Fibroblast of lung (primary cell): ENCODE results near the gene GLT6D1. TPM values are rescaled to one million over a fixed set of nuclear protein-coding genes. Genes with fewer than 3 reads are reported as not detected.
"Not testable (repeated sequence)": the region's sequence is repeated elsewhere in the genome, so short reads cannot be mapped to it uniquely, and the experiment has no call there.

Experiments
- DNase-seq, 2 donors: peaks; one replicate each; pipeline versions ENCODE4 v3.0.0 to v3.0.0-alpha.2; 2010; ENCODE audit warnings: low read depth in 2 of 2
- H2AFZ ChIP-seq: 2 replicates; pipeline ENCODE4 v1.5.1; 2012; ENCODE audit warnings: low read length, control low read depth, inconsistent platforms
- H3K27ac ChIP-seq: 2 replicates; pipeline ENCODE4 v1.5.1; 2011; ENCODE audit warnings: low read length, control low read depth; ENCODE audit not compliant: insufficient read depth
- H3K27me3 ChIP-seq: 2 replicates; pipeline ENCODE4 v1.5.1; 2011; ENCODE audit warnings: mild to moderate bottlenecking, low read length; ENCODE audit not compliant: control insufficient read depth, insufficient read depth
- H3K36me3 ChIP-seq: 2 replicates; pipeline ENCODE4 v1.5.1; 2011; ENCODE audit warnings: low read length; ENCODE audit not compliant: control insufficient read depth, insufficient read depth
- H3K4me1 ChIP-seq: 2 replicates; pipeline ENCODE4 v1.5.1; 2011; ENCODE audit warnings: low read length; ENCODE audit not compliant: control insufficient read depth, insufficient read depth; ENCODE audit errors: extremely low read depth
- H3K4me2 ChIP-seq: 2 replicates; pipeline ENCODE4 v1.5.1; 2011; ENCODE audit warnings: low read length, control low read depth; ENCODE audit not compliant: insufficient read depth; ENCODE audit errors: extremely low read depth
- H3K4me3 ChIP-seq, 4 experiments: fragments of 200-600 bp in 1 of 4; sonication (generic) in 1 of 4; replicated peaks in 1 of 4; 2 replicates each; pipeline ENCODE4 v1.5.1; 2011 to 2016; ENCODE audit warnings: low read length in 4 of 4, low read depth in 3 of 4, mild to moderate bottlenecking in 3 of 4, control low read depth in 2 of 4, inconsistent platforms in 1 of 4, mixed read lengths in 1 of 4; ENCODE audit not compliant: insufficient read depth in 1 of 4; ENCODE audit errors: control extremely low read depth in 1 of 4
- H3K79me2 ChIP-seq: 2 replicates; pipeline ENCODE4 v1.5.1; 2012; ENCODE audit warnings: mild to moderate bottlenecking, low read length, inconsistent platforms; ENCODE audit not compliant: control insufficient read depth, insufficient read depth
- H3K9ac ChIP-seq: 2 replicates; pipeline ENCODE4 v1.5.1; 2011; ENCODE audit warnings: mild to moderate bottlenecking, low read length, control low read depth; ENCODE audit not compliant: insufficient read depth
- H3K9me3 ChIP-seq: 2 replicates; pipeline ENCODE4 v1.5.1; 2012; ENCODE audit warnings: low read depth, low read length; ENCODE audit not compliant: control insufficient read depth, insufficient read depth
- H4K20me1 ChIP-seq: 2 replicates; pipeline ENCODE4 v1.5.1; 2011; ENCODE audit warnings: low read length; ENCODE audit not compliant: control insufficient read depth, insufficient read depth; ENCODE audit errors: extremely low read depth
- EZH2 ChIP-seq: IDR thresholded peaks from 2 replicates; pipeline ENCODE4 v1.5.1; 2012; ENCODE audit warnings: low read length, control low read depth, mild to moderate bottlenecking; ENCODE audit errors: missing control alignments
- polyA plus RNA-seq, 2 donors: library from polyadenylated mRNA; depleted of rRNA in 1 of 2; stranded (reverse) in 1 of 2; unstranded in 1 of 2; fragments of >200 nt; gene quantifications; 2 replicates each; pipeline ENCODE4 v1.2.1, GENCODE V29; 2011 to 2012; ENCODE audit warnings: missing spikeins in 1 of 2
- total RNA-seq: library from RNA; depleted of rRNA; stranded (reverse); fragments of >200 nt; gene quantifications from 2 replicates; pipeline ENCODE4 v1.2.1, GENCODE V29; 2014
- TF ChIP-seq, protein P1 (sequence below), 2 donors: IDR thresholded peaks in 1 of 2; conservative IDR thresholded peaks in 1 of 2; 1 replicate in 1 of 2; 2 replicates in 1 of 2; pipeline ENCODE4 v1.5.1; 2011 to 2012; ENCODE audit warnings: low read length in 2 of 2, control low read depth in 1 of 2, inconsistent platforms in 1 of 2, low read depth in 1 of 2, mild to moderate bottlenecking in 1 of 2

Gene GLT6D1
- total and polyA plus RNA-seq, 2 donors (not counting 1 experiment from before 2014, with no cell fraction given) = not detected

DNA sequence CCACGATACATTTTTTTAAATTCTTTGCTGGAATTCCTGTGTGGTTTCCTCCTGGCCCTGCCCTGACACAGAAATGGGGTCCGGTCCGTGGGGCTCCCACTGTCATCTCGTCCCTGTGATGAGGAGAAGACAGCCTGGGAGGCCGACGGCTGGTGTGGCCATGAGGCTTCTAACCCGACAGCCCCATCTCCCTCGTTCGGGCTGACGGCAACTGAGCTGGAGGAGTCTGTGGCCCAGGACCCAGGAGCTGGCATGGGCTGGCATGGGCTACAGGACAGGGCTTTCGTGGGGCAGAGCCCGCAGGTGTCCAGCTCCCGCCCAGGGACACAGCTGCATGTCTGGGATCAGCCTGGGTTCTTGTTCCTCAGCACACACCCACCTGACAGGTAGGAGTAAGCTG lies 37.6 kb upstream of the GLT6D1 start:
- TF ChIP-seq, protein P1, sequence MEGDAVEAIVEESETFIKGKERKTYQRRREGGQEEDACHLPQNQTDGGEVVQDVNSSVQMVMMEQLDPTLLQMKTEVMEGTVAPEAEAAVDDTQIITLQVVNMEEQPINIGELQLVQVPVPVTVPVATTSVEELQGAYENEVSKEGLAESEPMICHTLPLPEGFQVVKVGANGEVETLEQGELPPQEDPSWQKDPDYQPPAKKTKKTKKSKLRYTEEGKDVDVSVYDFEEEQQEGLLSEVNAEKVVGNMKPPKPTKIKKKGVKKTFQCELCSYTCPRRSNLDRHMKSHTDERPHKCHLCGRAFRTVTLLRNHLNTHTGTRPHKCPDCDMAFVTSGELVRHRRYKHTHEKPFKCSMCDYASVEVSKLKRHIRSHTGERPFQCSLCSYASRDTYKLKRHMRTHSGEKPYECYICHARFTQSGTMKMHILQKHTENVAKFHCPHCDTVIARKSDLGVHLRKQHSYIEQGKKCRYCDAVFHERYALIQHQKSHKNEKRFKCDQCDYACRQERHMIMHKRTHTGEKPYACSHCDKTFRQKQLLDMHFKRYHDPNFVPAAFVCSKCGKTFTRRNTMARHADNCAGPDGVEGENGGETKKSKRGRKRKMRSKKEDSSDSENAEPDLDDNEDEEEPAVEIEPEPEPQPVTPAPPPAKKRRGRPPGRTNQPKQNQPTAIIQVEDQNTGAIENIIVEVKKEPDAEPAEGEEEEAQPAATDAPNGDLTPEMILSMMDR (conservative IDR thresholded peaks at IDR 0.05 in 1 of 2, IDR thresholded peaks at IDR 0.05 in 1 of 2; ENCODE audit: low read depth in 1 of 2, low read length in 2 of 2) = no peak
- no peak for TF ChIP-seq EZH2
- Histone ChIP-seq H3K9me3 (no peaks in the 10 kb centered on the region), H4K20me1 (no peaks in the 10 kb centered on the region), H2AFZ (no peak overlapping the region), H3K27ac (no peak overlapping the region), H3K4me2 (no peak overlapping the region), H3K36me3 (no peaks in the 10 kb centered on the region), H3K4me1 (no peaks in the 10 kb centered on the region), H3K4me3 (no peak overlapping the region), H3K79me2 (no peaks in the 10 kb centered on the region), H3K9ac (no peak overlapping the region), H3K27me3 (no peaks in the 10 kb centered on the region)
- no peak for DNase-seq

DNA sequence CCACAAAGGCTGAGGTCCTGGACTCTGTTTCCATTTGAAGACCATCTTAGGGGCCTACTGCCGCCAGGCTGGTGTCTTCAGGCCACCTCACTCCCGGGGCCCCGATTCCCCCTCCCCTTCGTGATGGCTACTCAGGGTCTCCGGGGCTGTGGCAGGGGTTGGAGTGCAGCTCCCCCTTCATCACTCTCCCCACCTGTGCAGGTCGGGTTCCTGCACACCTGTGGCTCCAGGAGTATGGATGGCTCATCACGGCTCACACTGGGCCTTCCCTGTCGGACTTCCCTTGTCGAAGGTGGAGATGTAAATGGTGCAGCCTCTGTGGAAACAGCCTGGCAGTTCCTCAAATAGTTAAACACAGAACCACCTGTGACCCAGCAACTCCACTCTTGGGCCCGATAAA lies 35.6 kb upstream of the GLT6D1 start:
- H3K4me2 ChIP-seq = no peak overlapping the region
- no peaks in the 10 kb centered on the region for H3K27me3 ChIP-seq
- no peak overlapping the region for H3K4me3 ChIP-seq
- H3K9ac ChIP-seq = no peak overlapping the region
- no peak overlapping the region for H2AFZ ChIP-seq
- H3K4me1 ChIP-seq = no peaks in the 10 kb centered on the region
- TF ChIP-seq EZH2 = no peak
- TF ChIP-seq, protein P1 (conservative IDR thresholded peaks at IDR 0.05 in 1 of 2, IDR thresholded peaks at IDR 0.05 in 1 of 2; ENCODE audit: low read depth in 1 of 2, low read length in 2 of 2) = no peak
- H3K27ac ChIP-seq = no peak overlapping the region
- no peaks in the 10 kb centered on the region for H3K36me3 ChIP-seq
- no peaks in the 10 kb centered on the region for H4K20me1 ChIP-seq
- H3K79me2 ChIP-seq = no peaks in the 10 kb centered on the region
- no peak for DNase-seq
- no peaks in the 10 kb centered on the region for H3K9me3 ChIP-seq

DNA sequence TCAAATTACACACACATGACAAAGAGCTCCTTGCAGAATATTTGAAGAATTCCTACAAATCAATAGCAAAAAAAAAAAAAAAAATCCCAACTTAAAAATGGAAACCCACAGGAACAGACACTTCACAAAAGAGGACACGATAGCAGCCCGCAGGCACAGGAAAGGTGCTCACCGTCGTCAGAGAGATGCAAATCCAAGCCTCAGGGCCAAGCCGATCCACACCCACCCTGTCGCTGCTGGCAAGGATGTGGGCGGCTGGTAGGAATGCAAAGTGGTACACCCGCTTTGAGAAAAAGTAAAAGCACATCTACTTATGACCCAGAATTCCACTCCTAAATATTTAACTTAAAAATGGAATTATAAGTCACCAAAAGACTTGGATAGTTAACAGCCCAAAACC lies 34.6 kb upstream of the GLT6D1 start:
- TF ChIP-seq, protein P1 (conservative IDR thresholded peaks at IDR 0.05 in 1 of 2, IDR thresholded peaks at IDR 0.05 in 1 of 2; ENCODE audit: low read depth in 1 of 2, low read length in 2 of 2) = no peak
- TF ChIP-seq EZH2 = no peak
- no peak overlapping the region for H2AFZ ChIP-seq
- no peak for DNase-seq
- H3K9ac ChIP-seq = no peak overlapping the region
- no peak overlapping the region for H3K27ac ChIP-seq
- no peaks in the 10 kb centered on the region for H3K27me3 ChIP-seq
- no peak overlapping the region for H3K4me3 ChIP-seq
- H3K36me3 ChIP-seq = no peaks in the 10 kb centered on the region
- no peaks in the 10 kb centered on the region for H3K4me1 ChIP-seq
- H3K9me3 ChIP-seq = no peaks in the 10 kb centered on the region
- H4K20me1 ChIP-seq = no peaks in the 10 kb centered on the region
- no peaks in the 10 kb centered on the region for H3K79me2 ChIP-seq
- no peak overlapping the region for H3K4me2 ChIP-seq

DNA sequence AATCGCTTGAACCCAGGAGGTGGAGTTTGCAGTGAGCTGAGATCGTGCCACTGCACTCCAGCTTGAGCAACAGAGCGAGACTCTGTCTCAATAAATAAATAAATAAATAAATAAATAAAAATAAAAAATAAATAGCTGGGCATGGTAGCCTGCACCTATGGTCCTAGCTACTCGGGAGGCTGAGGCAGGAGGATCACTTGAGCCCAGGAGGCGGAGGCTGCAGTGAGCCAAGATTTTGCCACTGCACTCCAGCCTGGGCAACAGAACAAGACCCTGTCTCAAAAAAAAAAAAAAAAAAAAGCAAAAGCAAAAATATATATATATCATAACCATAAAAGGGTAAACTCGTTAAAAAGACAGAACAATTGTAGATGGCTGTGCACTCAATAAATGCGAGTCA lies 33.4 kb upstream of the GLT6D1 start:
- H3K4me1 ChIP-seq, H4K20me1 ChIP-seq, H3K9me3 ChIP-seq, H2AFZ ChIP-seq, H3K79me2 ChIP-seq, H3K27me3 ChIP-seq, H3K36me3 ChIP-seq, DNase-seq, H3K27ac ChIP-seq, H3K4me2 ChIP-seq, H3K4me3 ChIP-seq, H3K9ac ChIP-seq: not testable (repeated sequence)
